Esophagus squamous epithelium (tissue), 5 donors: ENCODE data around the gene KIRREL1. TPM values are rescaled to one million over a fixed set of nuclear protein-coding genes. Genes with fewer than 3 reads are reported as not detected.

Experiments
- DNase-seq: peaks from one replicate; lab custom pipeline; 2025; lab: John Stamatoyannopoulos, UW
- H3K27ac ChIP-seq, 4 donors: fragments of 200-600 bp; sonication (generic); one replicate each; pipeline ENCODE4 v1.5.1; 2016 to 2019; ENCODE audit warnings: mild to moderate bottlenecking in 1 of 4
- H3K27me3 ChIP-seq, 4 donors: fragments of 200-600 bp; sonication (generic); 1 replicate in 3 of 4; 2 replicates in 1 of 4; pipeline versions ENCODE4 v1.5.1 to v1.6.0; 2017 to 2021; ENCODE audit warnings: antibody characterized with exemption in 1 of 4
- H3K36me3 ChIP-seq, 3 donors: fragments of 200-600 bp; sonication (generic); one replicate each; pipeline ENCODE4 v1.5.1; 2016 to 2019
- H3K4me1 ChIP-seq, 3 donors: fragments of 200-600 bp; sonication (generic); one replicate each; pipeline ENCODE4 v1.5.1; 2017 to 2019
- H3K4me3 ChIP-seq, 4 donors: fragments of 200-600 bp; sonication (generic); 1 replicate in 3 of 4; 2 replicates in 1 of 4; pipeline ENCODE4 v1.5.1; 2016 to 2019; ENCODE audit warnings: mild to moderate bottlenecking in 2 of 4, moderate library complexity in 1 of 4
- H3K9me3 ChIP-seq, 3 donors: fragments of 200-600 bp; sonication (generic); one replicate each; pipeline ENCODE4 v1.5.1; 2016 to 2019
- CTCF ChIP-seq, 6 experiments: fragments of 450-650 bp in 4 of 6; fragments of 200-600 bp in 2 of 6; sonication (generic) in 2 of 6; IDR thresholded peaks; one replicate each; pipeline ENCODE4 v1.5.1; 2016 to 2019; ENCODE audit warnings: antibody characterized with exemption in 6 of 6, mild to moderate bottlenecking in 4 of 6, moderate library complexity in 4 of 6
- POLR2A ChIP-seq, 4 donors: fragments of 450-650 bp; IDR thresholded peaks; one replicate each; pipeline ENCODE4 v1.6.1; 2017; ENCODE audit warnings: antibody characterized with exemption in 4 of 4, mild to moderate bottlenecking in 4 of 4, moderate library complexity in 3 of 4
- WGBS, 2 donors: methylation state at CpG; one replicate each; pipeline ENCODE4 v1.1.5; 2018; 5-methylcytosine and 5-hydroxymethylcytosine counted together
- intact Hi-C: fragments of 100-400 bp; cut with DNase I; formaldehyde crosslinking; loops from one replicate; pipeline ENCODE4 v1.15.0; 2022
- total RNA-seq, 4 donors: library from RNA; depleted of rRNA; stranded (reverse); fragments of >200 nt; gene quantifications; one replicate each; pipeline ENCODE4 v1.1.0, GENCODE V29; 2016
- donor health status: DM: yes; HTN: yes; CAD: no.

The KIRREL1 gene
- total RNA-seq, 4 donors from 2014 or later, result 3.6 to 18.9 (median 15.2) TPM

- peak in 1 of 6 experiments; percentile 6 for TF ChIP-seq CTCF (IDR thresholded peaks at IDR 0.05)
- TF ChIP-seq POLR2A (IDR thresholded peaks at IDR 0.05), result no peak
- WGBS, 2 donors, result 43% methylated on average over 25 of the region's 38 CpGs; no CpG with 5 or more reads in 1 of the 2 donors
- Histone ChIP-seq H3K27ac (no peak overlapping the region), H3K27me3 (peaks cover 0 to 31% (median 0%) of the 10 kb centered on the region in 4 donors), H3K36me3 (no peaks in the 10 kb centered on the region), H3K9me3 (no peaks in the 10 kb centered on the region), H3K4me1 (peaks cover 0 to 9% (median 0%) of the 10 kb centered on the region in 3 donors), H3K4me3 (peak overlapping the region in 3 of 4 donors; percentile 29 to 46 (median 30))
- intact Hi-C loops, result no loop called here
- DNase-seq, result no peak
Observed at GRCh38 chr1:157978586-157979403, 14.7 kb upstream of the KIRREL1 start.

GRCh38 chr1:157982136-157982535, 11.3 kb upstream of the KIRREL1 start:
- peaks cover 0 to 22% (median 0%) of the 10 kb centered on the region in 4 donors for H3K27me3 ChIP-seq
- intact Hi-C loops, result no loop called here
- no peak overlapping the region for H3K27ac ChIP-seq
- DNase-seq, result no peak
- H3K9me3 ChIP-seq, result no peaks in the 10 kb centered on the region
- peaks cover 0 to 9% (median 0%) of the 10 kb centered on the region in 3 donors for H3K4me1 ChIP-seq
- TF ChIP-seq POLR2A (IDR thresholded peaks at IDR 0.05) (no peak), CTCF (IDR thresholded peaks at IDR 0.05) (no peak)
- no peak overlapping the region for H3K4me3 ChIP-seq
- no peaks in the 10 kb centered on the region for H3K36me3 ChIP-seq
- WGBS, 2 donors, result 77 to 82% methylated on average over 2 of the region's 2 CpGs

- H3K4me1 ChIP-seq, result peaks cover 0 to 4% (median 0%) of the 10 kb centered on the region in 3 donors
- no peak overlapping the region for H3K27ac ChIP-seq
- no peak for TF ChIP-seq CTCF (IDR thresholded peaks at IDR 0.05)
- no peak for TF ChIP-seq POLR2A (IDR thresholded peaks at IDR 0.05)
- H3K27me3 ChIP-seq, result peaks cover 0 to 20% (median 0%) of the 10 kb centered on the region in 4 donors
- intact Hi-C loops, result no loop called here
- WGBS, 2 donors, result 57 to 74% methylated on average over 2 of the region's 2 CpGs
- H3K9me3 ChIP-seq, result no peaks in the 10 kb centered on the region
- no peak overlapping the region for H3K4me3 ChIP-seq
- no peak for DNase-seq
- H3K36me3 ChIP-seq, result no peaks in the 10 kb centered on the region
Observed at GRCh38 chr1:157983787-157984186, 9.7 kb upstream of the KIRREL1 start.

- Histone ChIP-seq H3K27ac (no peak overlapping the region), H3K36me3 (no peaks in the 10 kb centered on the region), H3K27me3 (peaks cover 0 to 18% (median 0%) of the 10 kb centered on the region in 4 donors), H3K9me3 (no peaks in the 10 kb centered on the region), H3K4me1 (no peaks in the 10 kb centered on the region), H3K4me3 (no peak overlapping the region)
- intact Hi-C loops, result no loop called here
- 54 to 59% methylated on average over 7 of the region's 7 CpGs for WGBS, 2 donors
- TF ChIP-seq CTCF (IDR thresholded peaks at IDR 0.05), result no peak
- TF ChIP-seq POLR2A (IDR thresholded peaks at IDR 0.05), result no peak
- DNase-seq, result no peak
Observed at GRCh38 chr1:157984469-157984868, 9.0 kb upstream of the KIRREL1 start.

GRCh38 chr1:157985473-157985872, 8.0 kb upstream of the KIRREL1 start:
- 82 to 100% methylated on average over 1 of the region's 1 CpG for WGBS, 2 donors
- TF ChIP-seq POLR2A (IDR thresholded peaks at IDR 0.05), result no peak
- no peak for TF ChIP-seq CTCF (IDR thresholded peaks at IDR 0.05)
- Histone ChIP-seq H3K4me3 (no peak overlapping the region), H3K27me3 (peaks cover 0 to 26% (median 0%) of the 10 kb centered on the region in 4 donors), H3K36me3 (no peaks in the 10 kb centered on the region), H3K4me1 (no peaks in the 10 kb centered on the region), H3K9me3 (no peaks in the 10 kb centered on the region), H3K27ac (no peak overlapping the region)
- no peak for DNase-seq
- intact Hi-C loops, result no loop called here
